ENCODE data around the gene STAMBPL1.
"Not testable (repeated sequence)": the region's sequence is repeated elsewhere in the genome, so short reads cannot be mapped to it uniquely, and the experiment has no call there.

STAMBPL1 gene

DNA sequence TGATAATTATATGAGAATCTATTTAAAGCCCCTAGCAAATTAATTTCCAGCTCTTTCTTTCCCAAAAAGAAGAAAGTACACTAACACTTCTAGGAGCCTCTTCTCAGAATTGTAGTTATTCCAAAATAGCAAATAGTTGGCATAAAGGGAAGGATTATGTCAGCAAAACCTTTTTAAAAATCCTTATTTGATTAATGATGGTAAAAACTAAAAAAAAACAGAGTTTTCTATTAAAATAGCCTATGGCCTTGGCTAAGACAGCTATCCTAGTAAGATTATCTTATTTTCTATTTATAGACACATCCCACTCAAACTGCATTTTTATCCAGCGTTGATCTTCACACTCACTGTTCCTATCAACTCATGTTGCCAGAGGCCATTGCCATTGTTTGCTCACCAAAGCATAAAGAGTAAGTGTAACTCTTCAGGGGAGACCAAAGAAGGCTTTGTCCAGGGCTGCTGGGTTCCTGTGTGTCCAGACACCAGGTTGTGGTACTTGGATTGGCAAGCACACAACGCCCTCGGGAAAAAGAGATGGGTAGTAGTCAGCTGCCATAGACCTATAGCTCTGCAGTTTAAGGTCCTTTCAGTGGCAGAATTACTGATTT lies 41.0 kb downstream of the STAMBPL1 start:
- no peak for DNase-seq (ENCODE audit: low spot score)

DNA sequence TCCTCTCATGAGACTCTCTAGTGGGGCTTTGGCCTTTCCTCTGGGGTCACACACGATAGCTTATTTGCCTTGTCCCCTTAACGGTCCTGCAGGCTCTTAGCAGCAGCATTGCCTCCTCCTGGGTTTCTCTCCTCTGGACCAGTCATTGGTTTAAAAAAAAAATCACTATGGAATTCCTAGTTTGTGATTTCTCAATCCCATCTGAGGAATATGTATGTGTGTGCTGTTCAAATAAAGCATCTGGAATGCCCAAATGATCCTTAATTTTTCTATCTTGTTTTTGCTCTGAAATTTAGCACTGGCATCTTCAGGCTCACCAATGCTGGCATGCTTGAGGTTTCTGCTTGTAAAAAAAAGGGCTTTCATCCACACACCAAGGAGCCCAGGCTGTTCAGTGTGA lies 42.0 kb downstream of the STAMBPL1 start:
- DNase-seq (ENCODE audit: low spot score) = no peak

DNA sequence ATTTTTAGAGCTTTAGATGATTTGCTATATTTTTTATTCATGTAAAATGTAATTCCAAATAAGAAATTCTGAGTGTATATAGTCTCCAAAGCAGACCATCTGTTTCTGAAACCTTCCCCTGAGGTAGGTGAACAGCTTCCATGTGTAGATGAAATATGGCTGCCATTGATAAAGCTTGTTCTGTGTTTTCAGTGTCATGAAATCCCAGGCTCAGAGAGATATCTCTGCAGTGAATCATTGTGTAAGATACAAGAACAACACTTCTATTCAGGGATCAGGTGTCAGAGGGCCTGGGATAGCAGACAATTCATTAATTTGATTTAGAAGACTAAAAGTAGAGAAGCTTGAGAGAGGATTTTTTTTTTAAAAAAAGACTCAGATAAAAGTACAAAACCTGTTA lies 43.5 kb downstream of the STAMBPL1 start:
- no peak for DNase-seq (ENCODE audit: low spot score)

DNA sequence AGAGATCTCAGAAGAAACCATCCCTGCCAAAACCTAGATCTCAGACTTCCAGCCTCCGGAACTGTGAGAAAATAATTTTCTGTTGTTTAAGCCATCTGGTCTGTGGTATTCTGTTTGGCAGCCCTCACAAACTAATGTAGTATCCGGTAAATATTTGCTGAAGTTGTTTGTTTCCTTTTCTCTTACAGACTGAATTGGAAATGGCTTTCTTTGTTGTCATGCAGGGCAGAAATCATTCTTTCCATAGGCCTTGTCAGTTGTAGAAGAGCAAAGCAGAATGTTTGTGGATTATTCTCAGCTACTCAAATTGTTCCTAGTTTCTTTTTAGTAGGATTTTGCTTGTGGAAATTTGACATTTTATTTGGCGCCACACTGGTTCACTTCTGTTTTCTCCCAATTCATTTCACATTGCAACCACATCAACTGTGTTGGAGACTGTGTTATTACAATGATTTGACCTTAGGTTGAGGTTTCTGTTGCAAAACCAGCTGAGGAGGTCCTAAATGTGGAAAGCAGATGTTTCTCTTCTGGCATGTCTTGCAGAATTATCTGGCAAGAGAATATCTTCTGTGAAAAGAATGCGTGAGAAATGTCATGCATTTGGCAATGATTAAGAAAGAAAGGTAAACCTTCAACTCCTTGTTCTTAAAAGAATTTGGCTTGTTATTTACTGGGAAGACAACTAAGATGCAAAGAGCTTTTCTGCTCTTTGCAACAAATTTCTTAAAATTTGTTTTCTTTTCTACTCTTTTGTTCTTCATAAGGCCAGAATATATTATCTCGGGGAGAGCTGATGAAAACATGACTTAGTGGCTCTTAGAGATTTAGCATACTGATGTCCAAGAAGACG lies 46.7 kb downstream of the STAMBPL1 start:
- DNase-seq (ENCODE audit: low spot score) = no peak

DNA sequence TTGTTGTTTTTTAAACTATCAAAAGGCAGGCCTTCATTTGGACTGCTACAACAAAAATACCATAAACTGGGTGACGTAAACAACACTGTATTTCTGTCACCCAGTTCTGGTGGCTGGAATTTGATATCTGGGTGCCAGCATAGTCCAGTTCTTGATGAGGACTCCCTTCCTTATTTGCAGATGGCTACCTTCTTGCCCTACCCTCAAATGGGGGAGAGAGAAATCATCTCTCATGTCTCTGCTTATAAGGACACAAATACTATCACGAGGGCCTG lies 47.3 kb downstream of the STAMBPL1 start:
- no peak for DNase-seq (ENCODE audit: low spot score)

DNA sequence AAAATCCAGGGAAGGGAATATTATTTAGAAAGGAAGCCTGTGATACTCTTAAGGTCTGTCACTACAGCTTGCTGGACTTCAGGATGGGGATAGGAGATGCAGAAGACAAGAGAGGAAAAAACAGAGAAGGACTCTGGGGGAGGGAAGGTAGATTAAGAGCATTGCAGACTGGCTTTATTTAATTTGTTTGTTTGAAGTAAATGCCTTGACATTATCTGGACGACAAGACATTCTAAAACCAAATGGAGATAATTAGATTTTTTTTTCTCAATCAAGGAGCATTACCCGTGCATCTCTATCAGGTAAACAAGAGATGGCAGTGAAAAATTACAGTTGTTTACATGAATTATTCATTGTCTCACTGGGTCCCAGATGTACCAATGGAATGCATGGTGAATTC lies 48.2 kb downstream of the STAMBPL1 start:
- DNase-seq (ENCODE audit: low spot score) = no peak

DNA sequence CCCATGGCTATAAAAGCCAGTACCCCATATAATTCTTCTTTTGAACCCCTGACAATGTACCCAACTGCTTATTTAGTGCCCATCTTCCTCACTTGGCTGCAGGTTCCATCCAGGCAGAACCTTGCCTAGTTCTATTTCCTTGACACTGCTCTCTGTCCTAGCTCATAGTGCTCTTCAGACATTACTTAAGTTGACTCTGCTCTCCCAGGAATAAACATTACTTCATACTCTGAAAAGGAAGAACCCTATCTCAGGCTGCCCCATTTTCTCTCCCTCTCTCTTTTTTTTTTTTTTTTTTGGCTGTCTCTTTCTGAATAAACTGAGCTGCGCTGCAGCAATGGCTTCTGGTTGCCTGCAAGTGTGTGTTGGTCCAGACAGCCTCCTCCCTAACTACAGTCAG lies 51.5 kb downstream of the STAMBPL1 start:
- DNase-seq (ENCODE audit: low spot score) = no peak

DNA sequence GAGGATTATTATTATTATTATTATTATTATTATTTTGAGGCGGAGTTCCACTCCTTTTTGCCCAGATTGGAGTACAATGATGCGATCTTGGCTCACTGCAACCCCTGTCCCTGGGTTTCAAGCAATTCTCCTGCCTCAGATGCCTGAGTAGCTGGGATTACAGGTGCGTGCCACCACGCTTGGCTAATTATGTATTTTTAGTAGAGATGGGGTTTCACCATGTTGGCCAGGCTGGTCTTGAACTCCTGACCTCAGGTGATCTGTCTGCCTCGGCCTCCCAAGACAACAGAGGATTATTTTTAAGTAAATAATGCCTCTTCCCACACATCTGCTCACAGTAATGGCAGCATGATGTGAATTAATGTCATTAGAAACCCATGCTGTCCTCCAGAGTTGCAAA lies 52.0 kb downstream of the STAMBPL1 start:
- not testable (repeated sequence) for DNase-seq (ENCODE audit: low spot score)

DNA sequence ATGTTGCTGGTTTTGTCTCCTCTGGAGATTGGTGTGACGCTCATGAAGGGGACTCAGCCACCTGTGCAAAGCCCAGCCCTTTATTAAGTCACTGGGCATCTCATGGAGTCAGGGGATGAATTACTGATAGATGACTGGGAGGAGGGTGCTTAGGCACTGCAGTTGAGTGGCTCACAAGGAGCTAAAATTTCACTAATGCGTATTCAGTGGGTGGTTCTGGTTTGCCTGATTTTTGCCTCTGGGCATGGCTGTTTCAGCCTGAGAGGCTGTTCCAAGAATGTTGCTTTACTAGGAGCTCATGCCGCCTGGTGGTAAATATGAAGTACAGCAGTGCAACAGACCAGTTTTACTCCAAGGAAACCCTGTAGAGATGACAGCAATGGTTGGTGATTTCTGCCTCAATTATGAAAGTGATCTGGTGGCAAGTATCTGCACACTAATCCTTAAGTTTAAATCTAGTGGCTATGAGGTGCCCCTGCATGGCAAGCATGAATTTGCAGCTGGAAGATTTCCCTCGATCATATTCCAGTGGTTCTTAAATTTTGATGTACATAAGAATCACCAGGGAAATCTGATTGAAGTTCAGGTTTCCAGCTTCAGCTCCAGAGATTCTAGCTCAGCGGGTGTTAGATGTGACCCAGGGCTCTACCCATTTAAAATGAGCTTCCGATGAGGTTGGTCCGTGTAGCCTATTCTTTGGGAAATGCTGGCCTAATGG lies 52.7 kb downstream of the STAMBPL1 start:
- DNase-seq (ENCODE audit: low spot score) = peak; percentile 58

DNA sequence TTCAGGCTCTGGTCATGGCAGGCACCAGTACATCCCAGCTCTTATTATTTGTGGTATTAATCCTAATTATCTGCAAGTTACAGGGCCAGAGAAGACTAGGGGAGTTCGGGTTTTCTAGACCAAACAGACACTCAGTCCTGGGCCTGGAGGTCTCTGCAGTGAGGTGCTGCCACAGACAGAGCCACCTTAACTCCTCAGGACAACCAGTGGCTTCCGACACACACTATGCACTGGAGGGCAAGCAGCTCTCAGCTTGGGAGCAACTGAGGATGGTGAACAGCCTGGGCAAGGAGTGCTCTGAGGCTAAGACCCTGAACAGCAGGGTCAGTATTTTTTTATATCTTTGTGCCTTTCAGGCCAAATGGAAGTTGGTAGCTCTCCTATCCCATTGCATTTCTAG lies 53.5 kb downstream of the STAMBPL1 start:
- no peak for DNase-seq (ENCODE audit: low spot score)

DNA sequence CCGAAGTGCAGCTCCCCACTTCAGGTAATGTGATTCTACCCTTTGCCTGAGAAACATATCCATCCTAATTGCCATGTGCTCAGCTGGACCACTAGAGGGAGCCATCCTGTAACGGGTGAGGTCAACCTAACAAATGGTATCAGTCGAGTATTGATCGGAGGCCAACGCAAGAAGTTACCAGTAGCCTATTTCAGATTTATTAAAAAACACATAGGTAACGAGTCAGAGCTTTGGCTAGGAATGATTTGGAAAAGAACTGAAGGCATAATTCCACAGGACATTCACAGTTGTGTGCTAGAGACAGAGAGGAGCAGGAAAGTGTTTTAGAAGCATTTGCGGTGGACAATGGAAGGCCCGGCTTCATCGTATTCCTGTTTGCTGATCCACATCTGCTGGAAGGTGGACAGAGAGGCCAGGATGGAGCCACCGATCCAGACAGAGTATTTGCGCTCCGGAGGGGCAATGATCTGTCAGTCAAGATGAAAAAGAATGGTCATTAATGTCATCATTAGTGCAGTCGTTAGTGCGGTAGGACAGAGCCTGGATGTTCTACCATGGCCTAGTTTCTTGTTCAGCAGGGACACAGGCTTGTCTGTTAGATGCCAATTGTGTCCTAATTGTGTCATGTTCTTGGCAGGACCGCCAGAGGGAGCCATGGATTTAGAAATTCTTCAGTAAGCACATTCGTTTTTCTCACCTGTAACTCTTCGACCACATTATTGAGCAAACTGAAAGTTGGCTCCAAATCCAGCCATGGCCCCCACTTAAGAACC lies 55.0 kb downstream of the STAMBPL1 start:
- peak; percentile 83 for DNase-seq (ENCODE audit: low spot score)

DNA sequence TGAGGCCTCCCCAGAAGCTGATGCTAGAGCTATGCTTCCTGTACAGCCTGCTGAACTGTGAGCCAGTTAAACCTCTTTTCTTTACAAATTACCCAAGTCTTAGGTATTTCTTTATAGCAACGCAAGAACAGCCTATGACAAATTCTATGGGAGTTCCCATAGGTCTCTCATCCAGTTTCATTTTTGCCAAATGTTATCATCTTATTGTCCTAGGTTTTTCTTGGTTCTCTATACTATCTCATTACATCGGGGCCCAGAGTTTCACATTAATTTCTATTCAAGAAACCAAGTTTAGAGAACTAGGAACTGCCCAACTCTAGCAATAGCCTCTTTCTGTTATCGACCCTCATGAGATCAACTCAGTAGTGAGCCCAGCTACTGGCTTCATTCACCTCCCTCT lies 56.6 kb downstream of the STAMBPL1 start:
- DNase-seq (ENCODE audit: low spot score) = no peak

DNA sequence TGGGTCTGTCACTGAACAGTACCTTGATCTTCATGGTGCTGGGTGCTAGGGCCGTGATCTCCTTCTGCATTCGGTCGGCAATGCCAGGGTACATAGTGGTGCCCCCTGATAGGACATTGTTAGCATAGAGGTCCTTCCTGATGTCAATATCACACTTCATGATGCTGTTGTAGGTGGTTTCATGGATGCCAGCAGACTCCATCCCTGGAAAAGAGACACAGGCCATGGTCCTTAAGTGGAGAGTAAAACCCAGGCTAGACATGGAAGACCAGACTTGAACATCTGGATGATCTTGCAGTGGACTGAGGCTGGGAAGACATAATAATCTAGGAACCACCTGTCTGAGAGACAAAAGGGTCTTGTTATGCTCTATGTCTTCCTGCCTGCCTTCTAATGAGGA lies 58.0 kb downstream of the STAMBPL1 start:
- no peak for DNase-seq (ENCODE audit: low spot score)

DNA sequence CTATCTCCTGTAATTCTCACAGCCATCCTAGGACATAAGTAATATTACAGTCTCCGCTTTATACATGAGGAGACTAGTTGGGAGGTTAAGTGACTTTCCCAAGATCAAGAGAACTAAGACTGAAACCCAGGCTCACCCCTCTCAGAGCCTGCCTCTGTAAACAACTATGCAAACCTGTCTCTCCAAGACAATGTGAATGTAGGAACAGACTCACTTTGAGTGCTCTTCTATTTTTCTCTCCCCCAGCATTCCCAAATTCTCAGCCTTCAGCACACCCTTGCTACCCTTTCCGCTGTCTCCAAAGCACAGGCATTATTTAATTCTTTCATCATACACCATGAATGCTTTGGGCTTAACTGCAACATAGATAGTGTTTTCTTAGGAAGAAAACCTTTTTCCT lies 58.9 kb downstream of the STAMBPL1 start:
- DNase-seq (ENCODE audit: low spot score) = no peak

DNA sequence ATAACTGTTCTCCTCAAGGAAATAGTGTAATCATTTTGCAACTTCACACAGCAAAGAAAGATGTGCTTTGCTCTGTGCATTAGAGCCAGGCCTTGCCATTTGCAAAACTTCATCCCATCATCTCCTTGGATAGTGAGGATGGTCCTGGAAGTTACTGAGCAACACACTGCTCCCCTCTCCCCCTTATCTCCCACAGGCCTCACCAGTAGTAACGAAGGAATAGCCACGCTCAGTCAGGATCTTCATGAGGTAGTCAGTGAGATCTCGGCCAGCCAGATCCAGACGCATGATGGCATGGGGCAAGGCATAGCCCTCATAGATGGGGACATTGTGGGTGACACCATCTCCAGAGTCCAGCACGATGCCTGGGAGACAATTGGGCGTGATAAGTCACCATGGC lies 61.0 kb downstream of the STAMBPL1 start:
- DNase-seq (ENCODE audit: low spot score) = no peak

DNA sequence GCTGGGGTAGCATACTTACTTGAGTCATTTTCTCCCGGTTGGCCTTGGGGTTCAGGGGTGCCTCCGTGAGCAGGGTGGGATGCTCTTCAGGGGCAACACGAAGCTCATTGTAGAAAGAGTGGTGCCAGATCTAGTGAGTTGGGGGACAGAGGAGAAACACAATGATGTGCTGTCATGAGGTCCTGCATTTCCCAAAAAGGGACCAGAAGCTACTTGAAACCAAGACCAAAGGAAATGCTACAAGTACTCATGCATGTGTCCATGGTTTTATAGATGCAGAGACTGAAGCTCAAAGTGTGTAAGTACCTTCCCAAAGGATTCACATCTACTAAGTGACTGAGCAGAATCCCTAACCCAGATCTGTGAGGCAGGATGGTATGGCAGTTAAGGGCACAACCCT lies 63.7 kb downstream of the STAMBPL1 start:
- no peak for DNase-seq (ENCODE audit: low spot score)

DNA sequence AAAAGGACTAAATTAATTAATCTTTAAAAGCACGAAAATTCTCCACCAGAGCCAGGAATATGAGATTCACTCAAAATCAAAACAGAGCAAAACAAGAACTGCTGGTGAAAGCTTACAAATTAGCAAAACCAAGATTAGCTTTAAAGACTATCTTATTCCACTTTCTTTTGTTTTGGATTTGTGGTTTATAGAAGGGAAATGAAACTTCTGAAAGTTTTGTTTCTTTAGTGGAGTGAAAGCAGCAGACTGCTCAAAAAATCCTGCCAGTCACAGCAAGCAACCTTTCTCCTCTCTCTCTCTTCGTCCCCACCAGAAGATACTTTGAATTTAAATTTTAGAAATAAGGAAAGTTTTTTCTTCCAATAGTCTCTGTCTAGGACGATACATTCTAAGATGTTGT lies 64.8 kb downstream of the STAMBPL1 start:
- no peak for DNase-seq (ENCODE audit: low spot score)

DNA sequence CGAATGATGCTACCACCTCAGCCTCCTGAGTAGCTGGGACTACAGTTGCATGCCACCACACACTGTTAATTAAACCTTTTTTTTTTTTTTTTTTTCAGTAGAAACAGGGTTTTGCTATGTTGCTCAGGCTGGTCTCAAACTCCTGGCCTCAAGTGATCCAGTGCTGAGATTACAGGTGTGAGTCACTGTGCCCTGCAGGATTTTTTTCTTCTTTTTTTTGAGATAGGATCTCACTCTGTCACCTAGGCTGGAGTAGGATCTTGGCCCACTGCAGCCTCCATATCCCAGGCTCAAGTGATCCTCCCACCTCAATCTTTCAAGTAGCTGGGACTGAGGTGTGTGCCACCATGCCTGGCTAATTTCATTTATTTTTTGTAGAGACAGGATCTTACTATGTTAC lies 66.2 kb downstream of the STAMBPL1 start:
- DNase-seq (ENCODE audit: low spot score) = no peak

DNA sequence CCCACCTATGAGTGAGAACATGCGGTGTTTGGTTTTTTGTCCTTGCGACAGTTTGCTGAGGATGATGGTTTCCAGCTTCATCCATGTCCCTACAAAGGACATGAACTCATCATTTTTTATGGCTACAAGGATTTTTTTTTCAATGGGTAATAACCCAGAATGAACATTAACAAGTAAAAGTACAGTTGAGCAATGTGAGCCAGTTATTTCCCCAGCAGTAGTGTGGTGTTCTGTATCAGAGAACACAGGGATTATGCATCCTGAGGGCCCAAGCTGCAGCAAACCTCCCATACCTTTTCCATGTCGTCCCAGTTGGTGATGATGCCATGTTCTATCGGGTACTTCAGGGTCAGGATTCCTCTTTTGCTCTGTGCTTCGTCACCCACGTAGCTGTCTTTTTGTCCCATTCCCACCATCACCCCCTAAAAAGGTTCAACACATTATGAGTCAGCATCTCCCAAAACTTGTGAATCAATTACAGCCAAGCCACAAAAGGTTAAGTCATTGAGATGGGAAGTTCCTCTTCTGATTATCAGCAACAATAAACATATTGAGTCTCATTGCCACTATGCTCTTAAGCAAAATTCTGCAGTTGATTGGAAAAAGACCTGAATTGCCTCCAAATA lies 67.0 kb downstream of the STAMBPL1 start:
- DNase-seq (ENCODE audit: low spot score) = no peak

DNA sequence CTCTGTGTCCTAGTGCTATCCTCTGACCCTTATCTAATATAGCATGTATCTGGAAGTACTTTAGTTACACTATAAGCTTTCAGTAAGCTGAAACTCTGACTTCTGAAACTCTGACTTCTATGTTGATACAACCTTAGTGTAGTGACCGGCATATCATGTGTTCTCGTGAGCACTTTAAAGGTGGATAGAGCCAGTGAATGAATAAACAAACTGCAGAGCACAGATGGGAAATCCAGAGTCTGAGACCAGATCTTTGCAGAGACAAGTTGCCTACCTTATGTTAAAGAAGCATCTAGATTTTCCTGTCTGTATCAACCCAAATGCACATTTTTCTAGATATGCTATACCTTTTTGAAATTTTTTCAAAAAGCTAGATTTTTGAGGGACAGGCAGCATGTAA lies 69.0 kb downstream of the STAMBPL1 start:
- DNase-seq (ENCODE audit: low spot score) = no peak

DNA sequence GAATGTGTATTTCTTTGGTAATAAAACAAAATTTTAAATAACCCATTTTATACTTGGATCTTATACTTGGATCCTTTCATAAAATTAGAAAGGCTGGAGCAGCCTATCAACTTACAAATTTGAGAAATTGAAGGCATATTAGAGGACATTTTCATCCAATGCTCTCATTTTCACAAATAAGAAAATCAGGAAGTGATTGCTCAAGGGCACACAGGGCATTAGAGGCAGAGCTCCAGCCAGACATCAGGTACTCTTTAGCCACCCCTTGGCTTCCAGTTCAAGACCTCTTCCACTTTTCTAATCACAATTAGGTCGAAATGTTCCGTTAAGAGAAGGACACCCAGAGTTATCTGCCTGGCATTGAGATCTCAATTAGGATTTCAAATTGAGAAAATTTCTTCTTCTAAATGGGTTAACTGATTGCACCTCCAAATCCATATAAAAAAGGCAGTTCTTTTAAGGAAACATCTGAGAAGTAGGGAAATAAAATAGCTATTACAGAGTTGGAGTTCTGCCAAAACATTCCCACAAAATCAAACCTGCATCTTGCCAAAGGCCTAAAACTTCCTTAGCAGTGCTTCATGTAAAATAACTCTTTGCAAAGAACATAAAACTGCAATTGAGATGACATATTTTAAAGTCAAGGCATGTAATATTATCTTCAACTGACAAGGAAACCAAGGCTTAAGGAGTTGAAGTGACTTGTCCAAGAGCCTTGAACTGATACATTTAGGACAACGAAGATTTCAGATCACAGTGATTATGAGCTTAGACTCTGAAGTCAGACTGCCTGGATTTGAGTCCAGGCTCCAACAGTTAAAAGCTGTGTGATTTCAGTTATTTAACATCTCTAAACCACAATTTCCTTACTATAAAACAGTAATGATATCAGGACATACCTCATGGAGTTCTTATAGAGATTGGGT lies 70.1 kb downstream of the STAMBPL1 start:
- no peak for DNase-seq (ENCODE audit: low spot score)
